ENCODE results near the gene PMEL. TPM values are rescaled to one million over a fixed set of nuclear protein-coding genes. Genes with fewer than 3 reads are reported as not detected.

The PMEL gene
- total and polyA plus RNA-seq, 2 of the 4 experiments (the other 2 are of a cell fraction), result 1.4 to 5.8 TPM

DNA sequence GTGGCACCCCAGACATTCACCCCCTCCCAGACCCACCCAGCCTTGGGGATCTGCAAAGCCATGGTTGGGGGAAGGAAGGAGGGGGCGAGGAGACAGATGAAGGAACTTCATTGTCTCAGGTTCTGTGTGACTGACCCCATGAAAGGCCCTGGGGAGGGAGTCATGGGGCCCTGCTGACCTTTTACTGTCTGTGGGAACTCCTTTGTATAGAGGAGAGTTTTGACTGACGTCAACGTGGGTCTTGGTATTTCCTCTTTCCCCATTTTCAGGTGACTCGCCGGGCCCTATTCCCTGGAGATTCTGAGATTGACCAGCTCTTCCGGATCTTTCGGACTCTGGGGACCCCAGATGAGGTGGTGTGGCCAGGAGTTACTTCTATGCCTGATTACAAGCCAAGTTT is 4.9 kb upstream of the PMEL start:
- Histone ChIP-seq H2BK15ac (ENCODE audit: low read depth, low read length) (no peak overlapping the region), H3K9me3 (ENCODE audit: control insufficient read depth, insufficient read depth, low read length) (no peaks in the 10 kb centered on the region), H2BK20ac (ENCODE audit: low read depth, low read length) (0 out of 2 replicates have a peak overlapping the region, but pooled peaks have one; percentile 29), H4K20me1 (ENCODE audit: insufficient read depth, low read length) (peaks cover 5% of the 10 kb centered on the region; the same call in 1 of the 2 replicates), H2BK120ac (ENCODE audit: low read depth, low read length) (peak overlapping the region; percentile 64; the same call in 1 of the 2 replicates), H4K91ac (ENCODE audit: insufficient read depth, low read depth, low read length) (no peak overlapping the region; the same call in 1 of the 2 replicates), H2AK9ac (replicated peaks; ENCODE audit: low read depth, low read length, poor library complexity) (peak overlapping the region; percentile 85), H2BK5ac (ENCODE audit: low read depth, low read length, poor library complexity, severe bottlenecking) (peak overlapping the region; percentile 93), H3K18ac (ENCODE audit: low read depth, low read length) (peak overlapping the region; percentile 7; the same call in 1 of the 2 replicates), H4K5ac (ENCODE audit: low read depth, low read length) (no peak overlapping the region), H2AK5ac (ENCODE audit: low read depth, low read length) (peak overlapping the region; percentile 96; the same call in 1 of the 2 replicates), H4K8ac (ENCODE audit: low read depth in 2 of 2, low read length in 2 of 2) (peak overlapping the region; percentile 61 to 77; a peak in 2 of 4 replicates), H3K27ac (ENCODE audit: insufficient read depth, low read length) (peak overlapping the region; percentile 68), H3K4ac (ENCODE audit: low read depth, low read length) (peak overlapping the region; percentile 91), H3K36me3 (ENCODE audit: control insufficient read depth, insufficient read depth, low read length) (peaks cover 5% of the 10 kb centered on the region), H3K56ac (ENCODE audit: extremely low read depth, insufficient read depth, low read length) (no peak overlapping the region), H3K14ac (replicated peaks; ENCODE audit: low read depth, low read length) (no peak overlapping the region), H3K4me2 (ENCODE audit: low read depth, low read length) (no peak overlapping the region), H3K9ac (ENCODE audit: low read depth, low read length) (no peak overlapping the region; the same call in 1 of the 2 replicates), H3K4me3 (ENCODE audit: insufficient read depth, low read depth, low read length) (no peak overlapping the region), H3K4me1 (ENCODE audit: control insufficient read depth, insufficient read depth, low read length) (peaks cover 13% of the 10 kb centered on the region), H2AFZ (replicated peaks; ENCODE audit: low read length, poor library complexity) (no peak overlapping the region), H3K9me1 (ENCODE audit: insufficient read depth, low read length) (peaks cover 10% of the 10 kb centered on the region; the same call in 1 of the 2 replicates), H3K79me1 (ENCODE audit: low read depth in 1 of 2, low read length in 2 of 2) (peaks cover 10 to 66% of the 10 kb centered on the region in 2 experiments; a peak in 3 of 4 replicates), H3K27me3 (ENCODE audit: control insufficient read depth, insufficient read depth, low read length) (no peaks in the 10 kb centered on the region), H3K23ac (ENCODE audit: low read depth, low read length) (no peak overlapping the region)
- no peak for TF ChIP-seq RFX5 (IDR thresholded peaks at IDR 0.05; ENCODE audit: low read depth, low read length)
- TF ChIP-seq MAZ (IDR thresholded peaks at IDR 0.05; ENCODE audit: borderline replicate concordance, low read depth, low read length), result peak; percentile 56
- peak; percentile 52; the same call in 1 of the 2 replicates for TF ChIP-seq POLR2A (IDR thresholded peaks at IDR 0.05; ENCODE audit: low read depth, low read length)
- TF ChIP-seq FOS (IDR thresholded peaks at IDR 0.05; ENCODE audit: low read depth, low read length), result 0 out of 2 replicates have a peak, but pooled peaks have one; percentile 58
- TF ChIP-seq RCOR1 (IDR thresholded peaks at IDR 0.05; ENCODE audit: insufficient replicate concordance, low read length), result no peak
- TF ChIP-seq CEBPB (IDR thresholded peaks at IDR 0.05; ENCODE audit: low read depth, low read length), result peak; percentile 53
- dilution Hi-C loops (cut with HindIII; ENCODE audit: low sequenced_read_pairs, unreplicated experiment), result no loop called here
- intact Hi-C loops (cut with micrococcal nuclease), result no loop called here
- ATAC-seq (ENCODE audit: low read depth) (no peak), DNase-seq (peak; percentile 85)
- ChIA-PET POLR2A (ENCODE audit: unreplicated experiment) (no interaction called here), CTCF (no interaction called here)
- no CpG with 5 or more reads among the region's 7 CpGs for WGBS, 2 experiments (ENCODE audit: extremely low coverage in 2 of 2, insufficient read length in 1 of 2)
- in situ Hi-C loops (cut with MboI; ENCODE audit: low sequenced_read_pairs), result no loop called here
- no TSS peak for BruUV-seq (replicated peaks)

Data from IMR-90 (cell line).